ENCODE measurements around the gene EMC10.

DNA sequence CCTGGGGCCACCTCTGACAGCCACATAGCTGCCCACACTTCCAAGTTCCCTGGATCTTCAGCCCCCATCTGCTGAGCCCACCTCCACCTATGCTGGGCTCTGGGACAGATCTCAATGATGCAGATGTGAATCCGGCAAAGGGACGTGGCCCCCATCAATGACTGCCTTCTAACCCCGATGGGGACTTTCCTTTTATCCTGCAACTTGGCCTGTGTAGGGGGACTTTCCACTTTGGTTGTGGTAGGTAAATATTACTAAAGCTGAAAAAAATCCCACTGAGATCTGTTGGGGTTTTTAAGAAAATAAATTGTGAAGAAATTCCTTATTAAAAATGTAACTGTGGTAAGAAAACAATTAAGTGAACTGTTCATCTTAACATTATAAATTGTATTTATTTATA, 58.2 kb downstream of the EMC10 start:
- TF ChIP-seq, protein P1, sequence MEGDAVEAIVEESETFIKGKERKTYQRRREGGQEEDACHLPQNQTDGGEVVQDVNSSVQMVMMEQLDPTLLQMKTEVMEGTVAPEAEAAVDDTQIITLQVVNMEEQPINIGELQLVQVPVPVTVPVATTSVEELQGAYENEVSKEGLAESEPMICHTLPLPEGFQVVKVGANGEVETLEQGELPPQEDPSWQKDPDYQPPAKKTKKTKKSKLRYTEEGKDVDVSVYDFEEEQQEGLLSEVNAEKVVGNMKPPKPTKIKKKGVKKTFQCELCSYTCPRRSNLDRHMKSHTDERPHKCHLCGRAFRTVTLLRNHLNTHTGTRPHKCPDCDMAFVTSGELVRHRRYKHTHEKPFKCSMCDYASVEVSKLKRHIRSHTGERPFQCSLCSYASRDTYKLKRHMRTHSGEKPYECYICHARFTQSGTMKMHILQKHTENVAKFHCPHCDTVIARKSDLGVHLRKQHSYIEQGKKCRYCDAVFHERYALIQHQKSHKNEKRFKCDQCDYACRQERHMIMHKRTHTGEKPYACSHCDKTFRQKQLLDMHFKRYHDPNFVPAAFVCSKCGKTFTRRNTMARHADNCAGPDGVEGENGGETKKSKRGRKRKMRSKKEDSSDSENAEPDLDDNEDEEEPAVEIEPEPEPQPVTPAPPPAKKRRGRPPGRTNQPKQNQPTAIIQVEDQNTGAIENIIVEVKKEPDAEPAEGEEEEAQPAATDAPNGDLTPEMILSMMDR (IDR thresholded peaks at IDR 0.05) = no peak
- TF ChIP-seq POLR2A (IDR thresholded peaks at IDR 0.05) = no peak

Measured in thyroid gland (tissue), 4 donors.